Mammary epithelial cell (primary cell): Measurements from ENCODE around the gene DPH6.

Source experiments
- EZH2 ChIP-seq: IDR thresholded peaks from 2 replicates; pipeline ENCODE4 v1.6.1; 2012; ENCODE audit warnings: low read length, inconsistent platforms, borderline replicate concordance
- TF ChIP-seq, protein P1 (sequence below), 2 donors: IDR thresholded peaks in 1 of 2; conservative IDR thresholded peaks in 1 of 2; 2 replicates each; pipeline ENCODE4 v1.5.1; 2011 to 2012; ENCODE audit warnings: inconsistent platforms in 2 of 2, low read length in 2 of 2, mild to moderate bottlenecking in 2 of 2, control low read depth in 1 of 2, low read depth in 1 of 2; ENCODE audit not compliant: insufficient read depth in 1 of 2; ENCODE audit errors: extremely low read depth in 1 of 2

DNA sequence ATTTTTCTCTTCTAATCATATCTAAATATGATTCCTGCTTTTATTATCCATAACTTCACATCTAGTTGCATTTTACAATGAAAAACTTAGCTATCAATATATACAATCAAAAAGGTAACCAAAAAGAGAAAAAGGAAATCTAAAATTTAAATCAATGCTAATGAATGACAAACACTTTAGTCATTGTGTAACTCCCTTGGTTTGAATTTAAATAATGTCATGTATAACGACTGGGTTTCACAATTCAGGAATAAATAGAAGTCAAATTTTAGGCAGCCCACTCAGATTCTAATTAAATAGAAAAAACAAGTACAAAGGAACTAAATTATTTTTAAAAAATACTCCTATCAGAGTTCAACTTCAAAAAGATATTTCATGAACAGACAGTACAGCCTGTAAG is 26.9 kb downstream of the DPH6 start:
- TF ChIP-seq, protein P1, sequence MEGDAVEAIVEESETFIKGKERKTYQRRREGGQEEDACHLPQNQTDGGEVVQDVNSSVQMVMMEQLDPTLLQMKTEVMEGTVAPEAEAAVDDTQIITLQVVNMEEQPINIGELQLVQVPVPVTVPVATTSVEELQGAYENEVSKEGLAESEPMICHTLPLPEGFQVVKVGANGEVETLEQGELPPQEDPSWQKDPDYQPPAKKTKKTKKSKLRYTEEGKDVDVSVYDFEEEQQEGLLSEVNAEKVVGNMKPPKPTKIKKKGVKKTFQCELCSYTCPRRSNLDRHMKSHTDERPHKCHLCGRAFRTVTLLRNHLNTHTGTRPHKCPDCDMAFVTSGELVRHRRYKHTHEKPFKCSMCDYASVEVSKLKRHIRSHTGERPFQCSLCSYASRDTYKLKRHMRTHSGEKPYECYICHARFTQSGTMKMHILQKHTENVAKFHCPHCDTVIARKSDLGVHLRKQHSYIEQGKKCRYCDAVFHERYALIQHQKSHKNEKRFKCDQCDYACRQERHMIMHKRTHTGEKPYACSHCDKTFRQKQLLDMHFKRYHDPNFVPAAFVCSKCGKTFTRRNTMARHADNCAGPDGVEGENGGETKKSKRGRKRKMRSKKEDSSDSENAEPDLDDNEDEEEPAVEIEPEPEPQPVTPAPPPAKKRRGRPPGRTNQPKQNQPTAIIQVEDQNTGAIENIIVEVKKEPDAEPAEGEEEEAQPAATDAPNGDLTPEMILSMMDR (conservative IDR thresholded peaks at IDR 0.05 in 1 of 2, IDR thresholded peaks at IDR 0.05 in 1 of 2; ENCODE audit: extremely low read depth in 1 of 2, insufficient read depth in 1 of 2, low read depth in 1 of 2, low read length in 2 of 2), result no peak
- TF ChIP-seq EZH2, result no peak
